ENCODE results near the gene SMG9.
"Not testable (repeated sequence)": the region's sequence is repeated elsewhere in the genome, so short reads cannot be mapped to it uniquely, and the experiment has no call there.

SMG9 gene

DNA sequence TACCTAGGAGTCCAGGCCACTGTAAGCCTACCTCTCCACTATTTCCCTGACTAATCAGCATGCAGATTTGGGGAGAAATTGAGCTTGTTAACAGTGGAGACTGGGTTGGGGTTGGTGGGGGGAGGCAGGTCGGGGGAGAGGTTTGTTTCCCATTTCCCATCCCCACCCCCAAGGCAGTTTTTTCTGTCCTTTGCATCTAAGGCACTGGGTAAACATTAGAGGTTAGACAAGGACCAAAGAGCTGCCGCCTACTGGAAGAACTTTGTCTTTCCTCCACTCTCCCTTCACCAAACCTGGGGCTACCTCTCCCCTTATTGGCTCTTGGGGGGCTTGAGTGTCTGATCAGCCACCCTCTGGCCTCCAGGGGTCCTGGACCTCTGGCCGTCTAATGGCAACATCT, 25.1 kb upstream of the SMG9 start:
- FAIRE-seq: no peak

DNA sequence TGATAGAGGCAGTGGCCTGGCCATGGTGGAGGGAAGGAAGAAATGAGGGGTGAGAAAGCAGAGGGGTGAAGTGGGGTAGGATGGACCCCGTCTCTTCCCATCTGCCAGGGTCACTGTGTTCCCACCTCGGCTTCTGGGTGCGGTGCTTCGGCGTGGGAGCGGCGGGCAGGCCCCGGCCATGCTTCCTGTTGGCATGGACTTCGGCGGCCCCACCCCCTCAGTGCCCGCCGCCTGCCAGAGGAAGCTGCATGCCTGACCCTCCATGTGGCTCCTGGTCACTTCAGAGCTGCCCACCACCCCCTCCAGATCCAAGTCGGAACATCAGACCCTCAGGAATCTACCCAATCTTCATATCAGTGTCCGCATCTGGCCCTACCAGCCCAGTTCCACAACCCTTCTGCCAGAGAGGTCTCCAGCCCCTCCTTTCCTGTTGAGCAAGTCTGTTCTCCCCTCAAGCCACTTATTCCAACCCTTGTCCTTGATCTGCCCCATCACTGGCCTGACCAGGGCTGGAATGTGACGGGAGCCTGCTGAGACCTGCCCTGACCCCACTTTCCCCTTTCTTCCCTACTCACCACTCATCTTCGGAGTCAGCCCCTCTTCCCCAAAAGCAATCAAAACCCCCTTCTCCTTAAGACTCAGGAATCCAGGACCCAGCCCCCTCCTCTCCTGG, 24.5 kb upstream of the SMG9 start:
- FAIRE-seq: no peak

DNA sequence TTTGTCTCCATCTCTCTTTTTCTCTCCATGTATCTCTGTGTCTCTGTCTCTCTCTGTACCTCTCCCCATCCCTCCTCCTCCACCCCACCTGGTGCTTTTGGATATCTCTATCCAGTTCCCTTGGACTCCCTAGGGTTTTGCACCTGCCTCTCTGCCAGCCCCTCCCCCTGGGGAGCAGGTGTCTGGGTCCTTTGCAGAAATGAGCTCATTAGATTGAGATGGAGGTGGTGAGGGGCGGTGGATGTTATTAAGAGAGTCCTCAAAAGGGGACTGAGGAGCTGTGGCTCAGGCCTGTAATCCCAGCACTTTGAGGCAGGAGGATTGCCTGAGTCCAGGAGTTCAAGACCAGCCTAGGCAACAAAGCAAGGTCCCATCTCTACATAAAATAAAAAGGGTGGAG, 23.9 kb upstream of the SMG9 start:
- FAIRE-seq: no peak

DNA sequence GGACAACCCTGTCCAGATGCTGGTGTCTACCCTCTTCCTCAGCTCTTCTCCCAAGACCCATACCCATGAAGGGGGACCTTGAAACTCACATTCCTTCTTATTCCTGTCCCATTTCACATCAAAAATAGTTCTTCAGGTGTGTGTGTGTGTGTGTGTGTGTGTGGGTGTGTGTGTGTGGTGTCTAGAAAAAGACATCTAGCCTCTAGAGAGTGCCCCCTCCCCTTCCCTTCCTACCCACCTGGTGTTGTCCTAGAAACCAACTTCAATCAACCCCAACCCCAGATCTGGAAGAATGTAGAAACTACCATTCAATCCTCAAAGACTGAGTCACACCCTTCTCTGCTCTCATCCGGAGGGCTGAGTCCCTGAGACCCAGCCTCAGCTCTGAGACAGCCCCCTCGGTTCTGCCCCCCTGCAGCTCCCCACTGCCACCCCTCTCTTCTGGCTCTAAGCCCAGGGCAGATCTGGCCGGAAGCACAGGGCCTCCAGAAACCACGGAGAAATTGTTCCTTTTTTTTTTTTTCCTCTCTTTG, 22.5 kb upstream of the SMG9 start:
- no peak for FAIRE-seq

DNA sequence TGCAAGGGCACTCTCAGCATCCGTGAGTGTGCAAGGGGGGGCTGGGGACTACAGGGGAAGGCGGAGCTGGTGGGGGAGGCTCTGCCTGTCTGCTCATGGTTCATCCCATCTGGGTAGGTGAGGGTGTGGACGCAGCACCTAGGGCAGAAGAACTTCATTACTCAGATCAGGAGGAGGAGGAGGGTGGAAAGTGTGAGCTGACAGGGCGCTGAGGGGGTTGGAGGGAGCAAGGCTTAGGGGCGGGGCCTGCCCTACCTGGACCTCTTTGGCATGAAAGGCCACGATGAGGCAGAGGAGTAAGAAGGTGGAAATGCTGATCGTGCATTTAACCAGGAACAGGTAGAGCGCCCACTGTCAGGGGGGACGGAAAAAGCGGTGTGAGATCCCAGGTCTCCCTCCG, 21.5 kb upstream of the SMG9 start:
- no peak for FAIRE-seq

DNA sequence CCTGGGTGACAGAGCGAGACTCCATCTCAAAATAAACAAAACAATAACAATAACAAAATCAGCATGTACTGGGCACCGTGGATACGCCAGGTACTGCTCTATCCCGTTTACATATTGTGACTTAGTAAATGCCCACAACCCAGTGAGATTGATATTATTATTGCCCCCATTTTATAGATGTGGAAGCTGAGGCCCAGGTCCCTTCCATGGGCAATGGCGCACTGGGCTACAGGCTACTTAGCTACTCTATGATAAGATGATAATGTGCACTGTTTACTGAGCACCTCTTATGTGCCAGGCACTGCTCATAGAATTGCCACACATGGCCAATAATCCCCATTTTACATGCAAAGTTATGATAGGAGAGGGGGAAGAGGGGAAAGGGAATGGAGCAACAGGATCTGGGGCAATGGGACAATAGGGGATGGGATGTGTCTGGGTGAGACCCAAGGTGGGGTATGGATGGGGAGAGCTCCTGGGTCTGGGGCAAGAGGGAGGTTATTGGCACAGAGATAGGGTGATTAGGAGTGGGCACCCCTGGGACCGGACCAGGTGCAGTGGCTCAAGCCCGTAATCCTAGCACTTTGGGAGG, 20.6 kb upstream of the SMG9 start:
- no peak for FAIRE-seq

DNA sequence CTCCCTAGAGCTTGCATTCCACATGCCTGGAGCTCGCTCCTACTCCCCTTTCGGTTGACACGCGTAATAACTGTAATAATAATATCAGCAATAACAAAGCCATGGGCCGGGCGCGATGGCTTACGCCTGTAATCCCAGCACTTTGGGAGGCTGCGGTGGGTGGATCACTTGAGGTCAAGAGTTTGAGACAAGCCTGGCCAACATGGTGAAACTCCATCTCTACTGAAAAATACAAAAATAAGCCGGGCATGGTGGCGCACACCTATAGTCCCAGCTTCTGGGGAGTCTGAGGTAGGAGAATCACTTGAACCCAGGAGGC, 20.1 kb upstream of the SMG9 start:
- FAIRE-seq: not testable (repeated sequence)

DNA sequence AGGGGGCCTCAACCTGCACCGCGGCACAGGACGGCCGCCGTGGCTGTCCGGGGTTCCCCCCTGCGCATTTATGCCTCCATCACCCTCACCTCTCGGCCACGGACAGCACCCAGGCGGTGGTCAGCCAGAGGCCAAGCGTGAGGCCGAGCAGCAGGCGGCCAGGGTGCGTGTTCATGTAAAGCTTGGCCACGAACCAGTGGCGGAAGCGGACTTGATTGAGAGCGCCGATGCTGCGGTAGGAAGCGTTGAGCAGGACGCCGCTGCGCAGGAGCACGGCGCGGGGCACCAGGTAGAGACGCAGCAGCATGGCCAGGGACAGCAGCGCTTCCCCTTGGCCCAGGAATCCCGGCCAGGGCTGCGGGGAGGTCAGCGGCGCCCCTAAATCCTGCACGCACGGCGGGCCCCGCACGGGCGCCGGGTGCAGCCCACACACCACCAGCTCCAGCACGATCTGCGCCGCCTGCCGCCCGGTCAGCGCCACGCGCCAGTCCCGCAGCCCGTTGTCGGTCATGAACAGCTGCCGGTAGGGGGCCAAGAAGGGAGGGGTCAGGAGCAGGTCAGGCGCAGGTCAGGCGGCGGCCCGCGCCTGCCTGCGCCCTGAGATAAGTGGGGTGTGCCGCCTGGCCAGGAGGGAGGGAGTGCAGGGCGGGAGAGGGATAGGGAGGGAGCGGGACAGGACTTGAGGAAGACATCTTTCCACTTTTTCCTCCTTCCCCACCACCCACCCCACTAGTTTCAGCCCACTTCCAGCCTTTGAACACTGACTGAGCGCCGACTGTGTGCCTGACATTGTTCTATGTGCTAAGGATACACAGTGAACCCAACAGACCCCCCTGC, 19.6 kb upstream of the SMG9 start:
- FAIRE-seq: no peak

DNA sequence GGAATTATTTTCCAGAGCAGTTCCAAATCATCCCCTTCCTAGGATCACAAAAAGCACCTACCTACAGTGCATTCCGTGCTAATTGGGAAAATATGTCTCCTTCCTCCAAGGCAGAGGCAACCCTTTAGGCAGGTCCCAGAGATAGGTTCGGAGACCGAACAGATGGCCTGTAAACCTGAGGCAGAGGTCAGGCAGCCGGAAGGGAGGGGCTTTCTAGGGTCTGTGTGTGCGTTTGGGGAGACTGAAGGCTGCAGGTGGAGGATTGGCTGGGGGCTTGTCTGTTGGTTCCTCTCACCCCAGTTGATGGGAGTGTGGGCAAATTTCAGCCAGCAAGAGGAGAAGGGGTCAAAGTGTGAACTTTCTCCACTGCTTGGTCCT, 19.0 kb upstream of the SMG9 start:
- FAIRE-seq: no peak

DNA sequence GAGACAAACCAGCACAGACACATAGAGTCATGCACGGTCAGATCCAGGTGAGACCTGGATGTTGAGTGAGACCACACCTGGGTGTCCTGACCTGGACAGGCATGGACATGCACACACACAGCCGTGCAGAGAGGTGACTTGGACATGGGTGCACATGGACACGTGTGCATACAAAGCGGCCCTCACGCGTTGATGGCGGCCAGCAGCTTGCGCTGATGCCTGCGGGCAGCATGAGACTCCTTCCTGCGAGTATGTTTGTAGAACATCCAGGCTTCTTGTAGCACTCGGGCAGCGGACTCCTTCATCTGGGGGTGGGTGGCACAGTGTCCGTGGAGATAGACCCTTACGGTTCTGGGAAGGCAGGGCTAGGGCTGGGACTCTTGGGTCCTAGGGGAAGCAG, 14.5 kb upstream of the SMG9 start:
- no peak for FAIRE-seq

DNA sequence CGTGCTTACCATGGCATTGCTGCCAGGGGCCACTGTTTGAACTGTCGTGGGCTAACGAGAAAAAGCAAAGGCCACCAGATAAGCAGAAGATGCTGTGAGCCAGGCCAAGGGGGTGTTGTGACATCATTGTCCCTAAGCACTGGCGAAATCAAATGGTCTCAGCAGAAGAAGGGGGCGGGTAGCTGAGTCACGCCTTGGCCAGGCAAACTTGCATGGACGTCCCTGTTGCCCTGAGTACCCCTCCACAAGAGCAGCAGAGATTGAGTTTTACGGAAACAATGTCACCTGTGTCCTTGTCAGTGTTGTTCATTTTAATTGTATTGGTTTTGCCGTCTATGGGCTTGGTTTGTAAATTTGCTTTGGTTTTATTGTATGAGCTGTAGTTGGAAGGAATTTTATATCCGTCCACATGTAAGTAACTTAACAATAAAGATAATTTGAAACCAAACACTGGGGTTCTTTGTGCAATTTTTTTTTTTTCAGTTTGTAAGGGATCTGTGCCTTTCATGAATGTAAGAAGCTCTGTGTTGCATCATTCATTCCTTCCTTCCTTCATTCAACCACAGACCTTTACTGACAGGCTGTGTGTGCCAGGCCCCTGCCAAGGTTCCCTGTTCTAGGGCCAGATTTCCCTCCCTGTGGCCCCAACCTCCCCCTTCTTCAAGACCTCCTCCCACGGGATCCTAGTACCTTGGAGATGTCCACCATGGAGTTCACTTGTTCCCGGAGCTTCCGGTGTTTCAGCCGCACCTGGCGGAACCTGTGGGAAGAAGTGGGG, 13.7 kb upstream of the SMG9 start:
- FAIRE-seq: no peak

DNA sequence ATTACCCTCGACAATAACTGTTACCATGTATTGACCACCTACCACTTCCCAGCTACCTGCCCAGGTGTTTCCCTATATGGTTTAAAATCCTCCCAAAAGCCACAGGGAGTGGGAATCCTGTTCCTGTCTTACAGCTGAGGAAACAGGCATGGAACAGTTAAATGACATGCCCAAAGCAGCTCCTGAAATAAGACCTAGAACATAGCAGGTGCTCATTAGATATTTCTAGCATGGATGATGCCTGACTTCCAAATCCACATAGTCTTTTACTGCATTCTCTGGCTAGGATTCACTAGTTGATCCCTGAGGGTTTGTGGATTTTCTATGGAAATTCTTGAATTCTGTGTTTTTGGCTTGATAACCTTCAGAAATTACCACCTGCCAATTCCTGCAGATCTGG, 13.1 kb upstream of the SMG9 start:
- FAIRE-seq: no peak

DNA sequence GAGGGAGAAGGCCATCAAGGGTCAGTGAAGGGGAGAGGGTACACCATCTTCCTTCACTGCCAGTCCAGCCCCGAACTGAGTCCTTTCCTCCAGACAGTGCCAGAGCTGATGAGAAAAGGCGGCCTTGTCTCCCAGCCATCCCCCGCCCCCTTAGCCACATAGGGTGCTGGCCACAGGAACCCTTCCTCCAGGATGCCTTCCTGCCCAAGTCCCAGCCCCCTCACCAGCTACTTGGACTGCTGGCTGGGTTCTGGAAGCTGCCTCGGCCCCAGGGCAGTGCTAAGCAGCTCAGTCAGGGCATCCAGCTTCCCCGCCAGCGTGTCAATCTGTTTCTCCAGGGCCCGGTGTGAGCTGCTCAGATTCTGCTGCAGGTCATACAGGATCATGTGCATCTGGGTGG, 12.6 kb upstream of the SMG9 start:
- FAIRE-seq: no peak

DNA sequence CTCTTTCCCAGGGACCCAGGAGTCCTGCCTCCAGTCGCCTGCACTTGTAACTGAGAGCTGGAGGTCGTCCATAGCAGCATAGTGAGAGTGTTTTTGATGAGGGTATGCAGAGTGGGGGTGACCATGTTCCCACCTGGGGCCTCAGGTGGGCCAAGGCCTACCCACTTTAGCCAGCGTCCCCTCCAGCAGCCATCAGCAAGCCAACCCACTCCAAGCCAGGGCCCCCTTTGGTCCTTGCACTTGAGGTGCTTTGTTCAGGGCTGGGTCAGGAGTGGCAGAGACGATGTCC, 11.9 kb upstream of the SMG9 start:
- FAIRE-seq: no peak

DNA sequence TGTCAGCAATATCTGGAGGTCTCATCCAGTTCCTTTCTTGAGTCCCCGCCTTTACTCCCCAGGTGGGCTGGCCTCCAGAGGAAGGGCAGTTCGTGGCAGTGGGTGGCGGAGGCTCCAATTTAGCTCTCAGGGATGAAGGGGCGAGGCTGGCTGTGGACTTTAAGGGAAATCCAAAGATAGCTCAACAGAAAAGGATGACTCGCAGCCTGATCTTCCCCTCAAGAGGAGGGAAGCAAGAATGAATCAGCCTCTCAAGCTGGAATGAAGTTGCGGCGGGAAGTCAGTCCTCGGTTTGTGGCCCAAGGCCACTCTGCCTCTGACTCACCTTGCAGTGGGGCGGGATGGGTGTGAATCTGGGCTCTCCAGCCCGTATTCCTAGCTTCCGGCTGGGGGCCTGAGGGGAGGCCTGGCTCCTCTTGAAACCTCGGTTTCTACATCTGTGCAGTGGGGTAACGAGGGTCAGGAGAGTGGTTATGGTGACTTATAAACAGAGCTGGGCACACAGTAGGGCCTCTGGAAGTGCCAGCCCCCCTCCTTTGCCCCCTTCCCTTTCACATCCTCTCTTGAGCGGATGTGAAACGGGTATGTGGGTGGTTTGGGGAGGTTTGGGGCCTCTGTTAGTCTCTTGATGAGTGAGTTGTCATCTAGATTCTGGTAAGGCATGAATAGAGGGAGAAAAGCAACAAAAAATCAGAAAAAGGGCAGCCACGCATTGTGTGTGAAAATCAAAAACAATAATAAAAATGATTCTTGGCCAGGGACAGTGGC, 10.5 kb upstream of the SMG9 start:
- no peak for FAIRE-seq

DNA sequence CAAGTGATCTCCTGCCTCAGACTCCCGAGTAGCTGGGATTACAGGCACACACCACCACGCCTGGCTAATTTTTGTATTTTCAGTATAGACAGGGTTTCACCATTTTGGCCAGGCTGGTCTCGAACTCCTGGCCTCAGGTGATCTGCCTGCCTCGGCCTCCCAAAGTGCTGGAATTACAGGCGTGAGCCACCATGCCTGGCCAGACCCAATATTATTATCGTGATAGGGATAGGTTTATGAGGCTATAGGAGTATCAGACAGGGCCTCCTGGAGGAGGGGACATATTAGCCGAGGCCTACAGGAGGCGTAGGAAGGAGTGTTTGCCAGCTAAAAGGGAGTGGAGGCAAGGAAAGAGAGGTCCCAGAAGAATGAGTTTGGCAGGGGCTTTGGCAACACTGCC, 9.9 kb upstream of the SMG9 start:
- FAIRE-seq: not testable (repeated sequence)

DNA sequence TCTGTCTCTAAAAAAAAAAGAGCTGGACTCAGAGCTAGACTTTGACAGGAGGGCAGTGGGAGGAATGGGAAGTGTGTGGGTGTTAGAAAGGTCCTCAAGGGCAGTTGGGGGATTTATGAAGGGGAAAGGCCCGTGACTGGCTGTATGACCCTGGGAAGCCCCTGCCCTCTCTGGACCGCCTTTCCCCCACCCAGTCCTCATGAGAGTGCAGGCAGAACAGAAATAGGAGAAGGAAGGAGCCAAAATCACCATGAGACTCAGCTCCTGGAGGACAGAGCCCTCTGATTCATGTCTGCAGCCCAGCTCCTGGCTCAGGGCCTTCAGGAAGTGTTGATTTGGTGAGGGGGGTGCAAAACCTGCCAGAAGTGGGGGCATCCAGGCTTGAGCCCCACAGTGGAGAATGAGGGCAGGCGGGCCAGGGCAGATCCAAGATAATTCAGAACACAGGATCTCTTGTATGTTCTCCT, 8.7 kb upstream of the SMG9 start:
- no peak for FAIRE-seq

DNA sequence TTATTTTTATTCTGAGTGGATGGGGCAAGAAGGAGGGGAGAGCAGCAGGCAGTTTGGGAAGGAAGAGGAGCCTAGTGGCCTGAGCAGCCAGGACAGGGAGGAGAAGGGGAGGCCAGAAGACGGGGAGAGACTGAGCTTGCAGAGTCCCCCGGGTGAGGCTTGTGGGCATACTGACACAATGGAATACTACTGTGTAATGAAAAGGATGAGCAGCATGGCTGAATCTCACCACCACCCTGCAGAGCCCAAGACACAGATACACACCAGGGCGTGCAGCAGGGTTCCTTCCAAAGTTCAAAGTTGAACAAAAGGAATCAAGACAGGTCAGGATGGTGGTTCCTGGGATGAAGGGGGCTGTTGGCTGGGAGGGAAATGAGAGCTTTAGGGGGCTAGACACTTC, 8.1 kb upstream of the SMG9 start:
- FAIRE-seq: no peak

DNA sequence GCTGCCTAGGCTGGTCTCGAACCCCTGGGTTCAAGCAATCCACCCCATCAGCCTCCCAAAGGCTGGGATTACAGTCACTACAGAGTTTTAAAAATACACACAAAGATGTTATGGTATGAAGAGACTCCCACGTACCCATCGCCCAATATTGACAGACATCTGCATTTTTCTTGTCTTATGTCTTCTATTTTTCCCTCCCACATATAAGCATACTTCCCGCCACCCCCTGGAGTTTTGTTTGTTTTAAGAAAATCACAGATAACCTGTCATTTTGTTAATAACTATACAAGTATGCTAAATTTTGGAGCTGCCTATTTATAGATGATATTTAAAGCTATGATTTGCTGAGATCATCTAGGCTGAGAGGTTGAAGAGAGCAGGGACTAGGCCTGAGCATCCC, 6.2 kb upstream of the SMG9 start:
- FAIRE-seq: no peak

DNA sequence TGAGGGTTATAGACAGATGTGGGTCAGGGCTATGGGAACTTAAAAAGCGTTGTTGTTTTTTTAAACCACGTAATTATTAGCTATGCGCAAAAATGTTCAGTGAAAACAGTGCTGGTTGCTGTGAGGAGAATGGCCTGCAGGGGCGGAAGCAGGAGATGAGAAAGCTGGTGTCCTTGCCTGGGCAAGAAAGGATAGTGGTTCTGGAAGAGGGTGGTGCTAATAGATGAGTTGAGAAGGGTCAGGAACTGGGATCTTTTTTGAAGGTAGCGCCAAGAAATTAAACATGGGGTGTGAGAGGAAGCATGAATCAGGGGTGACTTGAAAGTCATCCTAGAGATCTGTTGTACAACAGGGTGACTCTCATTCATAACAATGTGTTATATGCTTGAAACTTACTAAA, 4.8 kb upstream of the SMG9 start:
- FAIRE-seq: no peak

DNA sequence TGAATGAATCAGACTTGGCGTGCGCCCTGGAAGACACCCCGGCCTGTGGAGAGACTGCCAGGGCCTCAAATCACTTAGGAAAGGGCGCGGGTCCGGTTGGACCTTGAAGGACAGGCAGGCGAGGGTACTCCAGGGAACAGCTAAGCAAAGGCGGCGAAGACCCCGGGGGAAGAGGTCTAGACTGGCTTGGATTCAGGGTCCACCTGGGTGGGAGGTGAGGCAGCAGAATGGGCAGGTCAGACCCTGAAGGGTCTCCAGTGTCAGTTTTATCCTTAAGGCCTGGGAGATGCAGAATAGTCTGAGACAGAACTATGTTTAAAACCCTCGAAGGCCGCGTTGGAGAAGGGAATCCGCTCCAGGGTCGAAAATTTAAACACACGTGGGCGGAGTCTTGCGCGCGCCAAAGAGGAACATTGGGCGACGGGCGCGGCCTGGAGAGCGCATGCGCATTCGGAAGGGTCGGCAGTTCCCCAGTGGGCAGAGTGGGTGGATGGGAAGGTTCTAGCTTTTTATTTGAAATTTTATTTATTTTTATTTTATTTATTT, 567 bp upstream of the SMG9 start:
- FAIRE-seq: no peak

DNA sequence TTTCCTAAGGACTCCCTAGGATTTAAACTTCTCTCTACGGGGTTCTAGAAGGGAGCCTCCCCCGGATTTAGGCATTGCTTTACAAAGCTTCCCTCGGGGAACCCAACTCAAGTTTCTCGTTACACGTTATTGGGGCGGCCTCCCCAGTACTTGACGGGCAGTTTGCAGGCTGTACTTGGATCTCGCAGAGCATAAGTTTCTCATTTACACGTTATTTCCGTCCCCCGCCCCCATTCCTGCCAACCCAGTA, 584 bp downstream of the SMG9 start:
- no peak for FAIRE-seq
